GM20000 (cell line): ENCODE results near the gene PCDHGC4.

Experiments
- DNase-seq: peaks from one replicate; pipeline ENCODE4 v3.0.0; 2012; ENCODE audit warnings: low spot score
- CTCF ChIP-seq: IDR thresholded peaks from 2 replicates; pipeline ENCODE4 v1.5.1; 2012; ENCODE audit warnings: mild to moderate bottlenecking, control low read depth; ENCODE audit errors: extremely low read depth, missing control alignments

Gene PCDHGC4

GRCh38 chr5:141485321-141486055 is 658 bp downstream of the PCDHGC4 start:
- DNase-seq, result peak; percentile 3
- TF ChIP-seq CTCF, result no peak

- DNase-seq, result peak; percentile 7
- TF ChIP-seq CTCF, result no peak
Measured at GRCh38 chr5:141486091-141486490, 1.3 kb downstream of the PCDHGC4 start.

GRCh38 chr5:141487131-141487530 is 2.3 kb downstream of the PCDHGC4 start:
- DNase-seq, result peak; percentile 8
- TF ChIP-seq CTCF, result no peak

- no peak for TF ChIP-seq CTCF
- DNase-seq, result peak; percentile 8
Measured at GRCh38 chr5:141488591-141489561, 4.0 kb downstream of the PCDHGC4 start, which contains the start of gene PCDHGC5. PCDHGC5 (plus strand) TSS chr5:141489081; CDS start chr5:141489241, 160 bp downstream.

- TF ChIP-seq CTCF, result no peak
- peak; percentile 9 for DNase-seq
Measured at GRCh38 chr5:141489841-141490240, 5.0 kb downstream of the PCDHGC4 start.

GRCh38 chr5:141490271-141490670 is 5.4 kb downstream of the PCDHGC4 start:
- DNase-seq, result no peak
- no peak for TF ChIP-seq CTCF

GRCh38 chr5:141490771-141491170 is 5.9 kb downstream of the PCDHGC4 start:
- DNase-seq, result no peak

More at GRCh38 chr5:141490771-141491170, 5.9 kb downstream of the PCDHGC4 start:
- TF ChIP-seq CTCF, result no peak
